Endothelial cell of umbilical vein (primary cell): Measurements from ENCODE around the gene RIPK3. TPM values are rescaled to one million over a fixed set of nuclear protein-coding genes. Genes with fewer than 3 reads are reported as not detected.

ENCODE experiments used
- BruUV-seq: library from RNA; stranded (reverse); fragments of 400-500 nt; replicated peaks from 2 replicates; lab custom pipeline; 2021; lab: Mats Ljungman, UMichigan
- CTCF ChIA-PET: fragments of 300-600, 350-600 bp; sonication (Branson Sonifier 250); formaldehyde crosslinking; loops from one replicate; lab custom pipeline; 2021; ENCODE audit warnings: antibody characterized with exemption, inconsistent platforms; lab: Charles Lee
- POLR2A ChIA-PET: fragments of 300-600, 350-600 bp; sonication (Branson Sonifier 250); formaldehyde crosslinking; loops from one replicate; lab custom pipeline; 2021; ENCODE audit warnings: antibody characterized with exemption, inconsistent platforms; lab: Charles Lee
- DNase-seq: peaks from one replicate; pipeline ENCODE4 v3.0.0-alpha.2; 2011; ENCODE audit warnings: low read depth, low spot score
- FAIRE-seq: peaks from 2 replicates; lab custom pipeline; 2011; peaks lifted over from hg19 to GRCh38; lab: Jason Lieb, UNC
- H2AFZ ChIP-seq: 2 replicates; pipeline ENCODE4 v1.6.0; 2012; ENCODE audit warnings: low read depth, low read length, control low read depth, inconsistent platforms
- H3K27ac ChIP-seq: 2 replicates; pipeline ENCODE4 v1.5.1; 2011; ENCODE audit warnings: low read depth, mild to moderate bottlenecking, control low read depth, low read length, moderate library complexity; ENCODE audit not compliant: insufficient read depth
- H3K27me3 ChIP-seq, 2 experiments: 2 replicates each; pipeline versions ENCODE4 v1.6.0 to v1.6.1; 2011; ENCODE audit warnings: low read length in 2 of 2, mixed read lengths in 1 of 2; ENCODE audit not compliant: control insufficient read depth in 2 of 2, insufficient read depth in 2 of 2
- H3K36me3 ChIP-seq, 2 experiments: 2 replicates in 1 of 2; 3 replicates in 1 of 2; pipeline ENCODE4 v1.5.1; 2011; ENCODE audit warnings: low read length in 2 of 2, mild to moderate bottlenecking in 1 of 2, moderate library complexity in 1 of 2; ENCODE audit not compliant: control insufficient read depth in 2 of 2, insufficient read depth in 2 of 2; ENCODE audit errors: extremely low read depth in 1 of 2
- H3K4me1 ChIP-seq: 3 replicates; pipeline ENCODE4 v1.5.1; 2011; ENCODE audit warnings: mild to moderate bottlenecking, low read length; ENCODE audit not compliant: control insufficient read depth, insufficient read depth; ENCODE audit errors: extremely low read depth
- H3K4me2 ChIP-seq: 2 replicates; pipeline ENCODE4 v1.6.1; 2011; ENCODE audit warnings: low read length, control low read depth, mixed read lengths; ENCODE audit not compliant: insufficient read depth
- H3K4me3 ChIP-seq, 3 experiments: fragments of 200-600 bp in 1 of 3; sonication (generic), shearing (Covaris generic) in 1 of 3; replicated peaks in 1 of 3; 2 replicates each; pipeline ENCODE4 v1.5.1; 2011 to 2016; ENCODE audit warnings: control low read depth in 3 of 3, low read length in 3 of 3, mild to moderate bottlenecking in 2 of 3, inconsistent platforms in 1 of 3, low read depth in 1 of 3, moderate library complexity in 1 of 3; ENCODE audit not compliant: insufficient read depth in 1 of 3
- H3K79me2 ChIP-seq: 2 replicates; pipeline ENCODE4 v1.6.0; 2012; ENCODE audit warnings: low read length, inconsistent platforms; ENCODE audit not compliant: control insufficient read depth, insufficient read depth
- H3K9ac ChIP-seq: replicated peaks from 2 replicates; pipeline ENCODE3; 2011; ENCODE audit warnings: low read length, control low read depth; ENCODE audit not compliant: insufficient read depth; ENCODE audit errors: extremely low read depth
- H3K9me1 ChIP-seq: replicated peaks from 3 replicates; pipeline ENCODE4 v1.6.0; 2011; ENCODE audit warnings: mild to moderate bottlenecking, low read length; ENCODE audit not compliant: control insufficient read depth, insufficient read depth; ENCODE audit errors: extremely low read depth
- H3K9me3 ChIP-seq: replicated peaks from 2 replicates; pipeline ENCODE4 v1.5.1; 2012; ENCODE audit warnings: low read length, inconsistent platforms; ENCODE audit not compliant: control insufficient read depth, insufficient read depth
- H4K20me1 ChIP-seq: replicated peaks from 2 replicates; pipeline ENCODE3; 2011; ENCODE audit warnings: mild to moderate bottlenecking, low read length; ENCODE audit not compliant: control insufficient read depth, insufficient read depth; ENCODE audit errors: extremely low read depth
- EZH2 ChIP-seq: IDR thresholded peaks from 2 replicates; pipeline ENCODE4 v1.6.1; 2012; ENCODE audit warnings: borderline replicate concordance, low read depth, mild to moderate bottlenecking, moderate library complexity, low read length, inconsistent platforms; ENCODE audit not compliant: severe bottlenecking
- FOS ChIP-seq: IDR thresholded peaks from 2 replicates; pipeline ENCODE4 v1.6.1; 2011; ENCODE audit warnings: mild to moderate bottlenecking, low read length, moderate library complexity, borderline replicate concordance; ENCODE audit not compliant: insufficient read depth
- GATA2 ChIP-seq: IDR thresholded peaks from 2 replicates; pipeline ENCODE4 v1.7.0; 2011; ENCODE audit warnings: low read depth, mild to moderate bottlenecking, moderate library complexity, mixed read lengths, low read length; ENCODE audit not compliant: insufficient read length, insufficient read depth
- JUN ChIP-seq: IDR thresholded peaks from 2 replicates; pipeline ENCODE4 v1.6.1; 2011; ENCODE audit warnings: borderline replicate concordance, low read depth; ENCODE audit not compliant: insufficient read length, insufficient read depth
- MYC ChIP-seq: IDR thresholded peaks from one replicate; pipeline ENCODE4 v1.6.1; 2011; ENCODE audit warnings: mild to moderate bottlenecking, low read depth, low read length
- POLR2A ChIP-seq: IDR thresholded peaks from 2 replicates; pipeline ENCODE4 v1.6.1; 2012; ENCODE audit warnings: low read depth, mild to moderate bottlenecking, control low read depth, low read length
- POLR2AphosphoS5 ChIP-seq: IDR thresholded peaks from 2 replicates; pipeline ENCODE4 v1.6.1; 2012; ENCODE audit warnings: low read depth, mild to moderate bottlenecking, control low read depth, low read length, moderate library complexity; ENCODE audit not compliant: insufficient read depth
- dilution Hi-C: fragments of 300-500 bp; cut with MboI; formaldehyde crosslinking; loops from one replicate; pipeline ENCODE4 v1.15.0; 2019; ENCODE audit warnings: low sequenced_read_pairs; ENCODE audit not compliant: extremely low pct_ligation_motif_present
- intact Hi-C: fragments of 100-400 bp; cut with micrococcal nuclease; formaldehyde crosslinking; loops from one replicate; pipeline ENCODE4 v1.10.0; 2022
- polyA plus RNA-seq, 4 experiments: library from polyadenylated mRNA; depleted of rRNA in 3 of 4; stranded (reverse) in 3 of 4; unstranded in 1 of 4; fragments of >200 nt; gene quantifications; 2 replicates each; pipeline versions ENCODE4 v1.2.1 to v1.2.3, GENCODE V29; 2011 to 2012; ENCODE audit warnings: missing spikeins in 1 of 4
- total RNA-seq: library from RNA; stranded (reverse); gene quantifications from 2 replicates; pipeline ENCODE4 v1.2.3, GENCODE V29; 2021
- TF ChIP-seq, protein P1 (sequence below), 2 donors: IDR thresholded peaks; 1 replicate in 1 of 2; 2 replicates in 1 of 2; pipeline ENCODE4 v1.5.1; 2011; ENCODE audit warnings: low read length in 2 of 2, mild to moderate bottlenecking in 2 of 2, moderate library complexity in 2 of 2, control low read depth in 1 of 2, inconsistent platforms in 1 of 2, low read depth in 1 of 2; ENCODE audit not compliant: insufficient read depth in 1 of 2; ENCODE audit errors: extremely low read depth in 1 of 2
- TF ChIP-seq, protein P2 (sequence below): IDR thresholded peaks from 2 replicates; pipeline ENCODE4 v1.6.1; 2011; ENCODE audit not compliant: insufficient read depth, insufficient read length

Gene RIPK3
- total and polyA plus RNA-seq, 2 donors (not counting 3 experiments of a cell fraction or from before 2014, with no cell fraction given): 3.1 to 5.1 TPM

DNA sequence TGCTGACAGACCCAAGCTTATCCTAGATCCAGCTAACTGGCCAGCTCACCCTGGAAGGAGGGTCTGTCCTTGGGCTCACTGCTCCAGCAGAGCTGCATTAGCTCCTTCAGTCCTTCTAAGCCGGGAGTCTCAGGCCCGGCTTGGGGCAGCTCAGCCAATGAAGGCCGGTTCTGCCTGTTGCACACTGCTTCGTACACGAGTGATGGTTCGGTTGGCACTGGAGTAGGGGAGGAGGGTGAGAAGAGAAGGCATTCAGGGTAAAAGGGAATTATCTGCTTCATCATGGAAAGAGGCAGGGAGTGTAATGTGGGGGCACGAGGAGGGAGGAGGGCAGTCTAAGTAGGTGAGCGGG, 2.0 kb downstream of the RIPK3 start:
- Histone ChIP-seq H3K79me2 (no peaks in the 10 kb centered on the region), H3K27ac (no peak overlapping the region), H3K4me1 (peaks cover 31% of the 10 kb centered on the region), H3K27me3 (peaks cover 5 to 9% of the 10 kb centered on the region in 2 experiments), H3K36me3 (no peaks in the 10 kb centered on the region), H4K20me1 (no peaks in the 10 kb centered on the region), H3K4me3 (no peak overlapping the region), H3K9me1 (no peaks in the 10 kb centered on the region), H3K9ac (no peak overlapping the region), H2AFZ (no peak overlapping the region), H3K4me2 (no peak overlapping the region), H3K9me3 (no peaks in the 10 kb centered on the region)
- DNase-seq (no peak), FAIRE-seq (no peak)
- intact Hi-C loops: no loop called here
- dilution Hi-C loops: no loop called here
- no TSS peak for BruUV-seq
- no peak for TF ChIP-seq JUN
- no peak for TF ChIP-seq GATA2
- TF ChIP-seq EZH2: no peak
- TF ChIP-seq MYC: no peak
- TF ChIP-seq, protein P1, sequence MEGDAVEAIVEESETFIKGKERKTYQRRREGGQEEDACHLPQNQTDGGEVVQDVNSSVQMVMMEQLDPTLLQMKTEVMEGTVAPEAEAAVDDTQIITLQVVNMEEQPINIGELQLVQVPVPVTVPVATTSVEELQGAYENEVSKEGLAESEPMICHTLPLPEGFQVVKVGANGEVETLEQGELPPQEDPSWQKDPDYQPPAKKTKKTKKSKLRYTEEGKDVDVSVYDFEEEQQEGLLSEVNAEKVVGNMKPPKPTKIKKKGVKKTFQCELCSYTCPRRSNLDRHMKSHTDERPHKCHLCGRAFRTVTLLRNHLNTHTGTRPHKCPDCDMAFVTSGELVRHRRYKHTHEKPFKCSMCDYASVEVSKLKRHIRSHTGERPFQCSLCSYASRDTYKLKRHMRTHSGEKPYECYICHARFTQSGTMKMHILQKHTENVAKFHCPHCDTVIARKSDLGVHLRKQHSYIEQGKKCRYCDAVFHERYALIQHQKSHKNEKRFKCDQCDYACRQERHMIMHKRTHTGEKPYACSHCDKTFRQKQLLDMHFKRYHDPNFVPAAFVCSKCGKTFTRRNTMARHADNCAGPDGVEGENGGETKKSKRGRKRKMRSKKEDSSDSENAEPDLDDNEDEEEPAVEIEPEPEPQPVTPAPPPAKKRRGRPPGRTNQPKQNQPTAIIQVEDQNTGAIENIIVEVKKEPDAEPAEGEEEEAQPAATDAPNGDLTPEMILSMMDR (IDR thresholded peaks at IDR 0.05; ENCODE audit: extremely low read depth in 1 of 2, insufficient read depth in 1 of 2, low read depth in 1 of 2, low read length in 2 of 2): no peak
- no peak for TF ChIP-seq POLR2AphosphoS5
- TF ChIP-seq FOS: no peak
- TF ChIP-seq POLR2A: no peak
- TF ChIP-seq, protein P2, sequence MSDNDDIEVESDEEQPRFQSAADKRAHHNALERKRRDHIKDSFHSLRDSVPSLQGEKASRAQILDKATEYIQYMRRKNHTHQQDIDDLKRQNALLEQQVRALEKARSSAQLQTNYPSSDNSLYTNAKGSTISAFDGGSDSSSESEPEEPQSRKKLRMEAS: no peak
- CTCF ChIA-PET: interaction anchor here (1.5 to 20.1 kb wide), 3 partner anchors 24 to 96 kb away, joined by 4 to 811 read pairs (median 20); partner anchors contain the start of genes CBLN3 and KHNYN
- POLR2A ChIA-PET: no interaction called here
